Ishikawa (cell line): ENCODE data around the gene SH3GL1.

ENCODE experiments used
- CEBPB ChIP-seq: IDR thresholded peaks from 2 replicates; pipeline ENCODE4 v1.6.1; 2012
- CREB1 ChIP-seq: IDR thresholded peaks from 2 replicates; pipeline ENCODE4 v1.6.1; 2012; ENCODE audit warnings: low read depth
- EGR1 ChIP-seq: IDR thresholded peaks from 2 replicates; pipeline ENCODE4 v1.6.1; 2012
- EP300 ChIP-seq: IDR thresholded peaks from 2 replicates; pipeline ENCODE4 v1.6.1; 2012; ENCODE audit warnings: borderline replicate concordance
- FOXM1 ChIP-seq: IDR thresholded peaks from 2 replicates; pipeline ENCODE4 v1.6.1; 2012; ENCODE audit warnings: low read depth, borderline replicate concordance
- NFIC ChIP-seq: IDR thresholded peaks from 2 replicates; pipeline ENCODE4 v1.6.1; 2012
- RAD21 ChIP-seq: IDR thresholded peaks from 2 replicates; pipeline ENCODE4 v1.6.1; 2012; ENCODE audit warnings: low read depth
- REST ChIP-seq: IDR thresholded peaks from 2 replicates; pipeline ENCODE4 v1.6.1; 2012; ENCODE audit warnings: low read depth, mild to moderate bottlenecking
- TAF1 ChIP-seq: IDR thresholded peaks from 2 replicates; pipeline ENCODE4 v1.6.1; 2012; ENCODE audit warnings: low read depth, mild to moderate bottlenecking
- TCF12 ChIP-seq: IDR thresholded peaks from 2 replicates; pipeline ENCODE4 v1.6.1; 2012; ENCODE audit warnings: low read depth
- TEAD4 ChIP-seq: IDR thresholded peaks from 2 replicates; pipeline ENCODE4 v1.6.1; 2012
- USF1 ChIP-seq: IDR thresholded peaks from 2 replicates; pipeline ENCODE4 v1.6.1; 2012
- YY1 ChIP-seq: IDR thresholded peaks from 2 replicates; pipeline ENCODE4 v1.6.1; 2012; ENCODE audit warnings: low read depth
- ZBTB7A ChIP-seq: IDR thresholded peaks from 2 replicates; pipeline ENCODE4 v1.6.1; 2012; ENCODE audit warnings: low read depth
- TF ChIP-seq, protein P1 (sequence below): IDR thresholded peaks from 2 replicates; pipeline ENCODE4 v1.6.1; 2012

The SH3GL1 gene

DNA sequence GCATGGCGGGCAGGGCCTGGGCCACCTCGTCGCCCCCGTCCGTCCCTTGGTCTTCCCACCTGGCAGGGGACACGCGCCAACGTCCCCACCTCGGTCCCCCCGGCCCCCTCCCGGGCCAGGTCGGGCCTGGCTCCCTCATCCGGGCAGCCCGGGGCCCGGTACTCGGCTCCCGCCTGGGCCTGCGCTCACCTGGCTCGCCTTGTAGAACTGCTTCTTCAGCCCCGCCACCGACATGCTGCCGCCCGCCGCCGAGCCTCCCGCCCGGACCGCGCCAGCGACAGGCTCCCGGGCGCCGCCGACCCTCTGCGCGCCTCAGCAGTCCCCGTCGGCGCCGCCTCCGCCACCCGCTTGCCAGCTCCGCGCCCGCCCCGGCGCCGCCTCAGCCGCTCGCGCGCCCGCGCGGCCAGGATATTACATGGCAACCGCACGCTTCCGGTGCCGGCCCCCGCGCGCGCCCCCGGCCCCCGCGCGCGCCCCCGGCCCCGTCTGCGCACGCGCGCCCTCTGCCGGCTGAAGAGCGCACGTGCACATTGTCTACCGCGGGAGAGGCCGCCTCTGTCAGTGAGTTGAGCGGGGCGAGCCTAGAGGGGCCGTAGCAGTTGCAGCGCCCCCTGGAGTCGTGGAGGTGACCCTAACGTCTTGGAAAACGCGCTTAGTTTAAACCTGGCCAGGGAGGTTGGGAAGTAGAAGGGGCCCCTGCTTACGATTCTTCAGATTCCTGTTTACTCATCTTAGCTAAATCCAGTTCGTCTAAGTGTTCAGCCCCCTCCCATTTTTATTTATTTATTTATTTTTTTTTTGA lies at the start of gene SH3GL1:
TSS of gene SH3GL1 (minus strand) at position 413 of the 802 bp plus-strand sequence. CDS start at position 234, 179 bp downstream.
- peak; percentile 38; the same call in 1 of the 2 replicates for TF ChIP-seq TEAD4
- TF ChIP-seq RAD21: peak; percentile 61
- TF ChIP-seq EP300: peak; percentile 38; the same call in 1 of the 2 replicates
- TF ChIP-seq CREB1: no peak
- TF ChIP-seq CEBPB: no peak
- no peak; the same call in 1 of the 2 replicates for TF ChIP-seq YY1
- TF ChIP-seq USF1: peak; percentile 66
- no peak for TF ChIP-seq NFIC
- TF ChIP-seq TCF12: 0 out of 2 replicates have a peak, but pooled peaks have one; percentile 17
- TF ChIP-seq, protein P1, sequence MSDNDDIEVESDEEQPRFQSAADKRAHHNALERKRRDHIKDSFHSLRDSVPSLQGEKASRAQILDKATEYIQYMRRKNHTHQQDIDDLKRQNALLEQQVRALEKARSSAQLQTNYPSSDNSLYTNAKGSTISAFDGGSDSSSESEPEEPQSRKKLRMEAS: peak; percentile 83
- TF ChIP-seq TAF1: 0 out of 2 replicates have a peak, but pooled peaks have one; percentile 4

DNA sequence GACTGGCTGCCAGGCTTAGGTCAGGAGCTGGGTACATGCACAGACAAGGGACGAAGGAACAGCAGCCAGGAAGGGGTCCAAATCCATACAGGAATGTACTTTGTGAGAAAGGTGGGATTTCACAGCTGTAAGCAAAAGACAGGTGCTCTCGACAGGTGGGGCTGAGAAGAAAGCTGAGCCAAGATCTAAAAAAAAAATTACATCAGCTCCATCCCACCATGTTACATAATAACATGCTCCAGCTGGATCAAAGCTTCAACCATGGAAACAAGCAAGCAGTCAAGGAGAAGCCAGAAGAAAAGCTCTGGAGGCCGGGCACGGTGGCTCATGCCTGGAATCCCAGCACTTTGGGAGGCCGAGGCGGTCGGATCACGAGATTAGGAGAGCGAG lies 49.3 kb upstream of the SH3GL1 start:
- no peak for TF ChIP-seq FOXM1
- TF ChIP-seq ZBTB7A: no peak
- TF ChIP-seq CEBPB: no peak
- no peak for TF ChIP-seq EGR1
- TF ChIP-seq TEAD4: no peak
- no peak for TF ChIP-seq TAF1
- no peak for TF ChIP-seq YY1
- no peak for TF ChIP-seq USF1
- TF ChIP-seq CREB1: no peak
- no peak for TF ChIP-seq TCF12
- TF ChIP-seq NFIC: no peak
- TF ChIP-seq, protein P1: no peak
- TF ChIP-seq RAD21: no peak
- TF ChIP-seq REST: no peak
- no peak for TF ChIP-seq EP300

DNA sequence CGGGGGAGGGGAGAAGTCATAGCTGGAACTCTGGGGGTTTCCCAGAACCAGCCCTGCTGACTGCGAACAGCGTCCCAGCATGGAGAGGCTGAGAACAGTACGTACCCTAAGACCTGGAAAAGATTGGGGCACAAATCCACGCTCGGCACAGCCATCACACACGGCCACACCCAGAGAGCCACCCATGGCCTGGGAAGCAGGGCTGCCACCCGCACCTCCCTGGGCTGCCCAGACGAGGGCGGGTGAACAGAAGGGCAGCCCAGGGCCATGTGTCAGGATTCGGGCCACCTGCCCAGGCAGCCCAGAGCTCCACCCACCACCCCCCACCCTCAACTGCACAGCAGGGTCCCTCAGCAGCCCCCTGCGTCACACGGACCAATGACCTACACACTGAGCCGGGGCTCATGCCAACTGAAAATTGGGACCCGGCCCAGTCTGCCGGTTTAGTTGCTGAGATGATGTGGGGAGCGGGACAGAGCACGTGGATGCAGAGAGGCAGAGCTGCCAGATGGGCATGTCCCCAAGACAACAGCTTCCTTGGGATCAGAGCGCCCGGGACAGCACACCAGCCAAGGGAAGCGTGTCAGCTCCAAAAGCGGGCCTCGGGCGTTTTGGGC lies 48.8 kb upstream of the SH3GL1 start:
- TF ChIP-seq NFIC (no peak), EP300 (no peak), CREB1 (no peak)

- no peak for TF ChIP-seq CREB1
- no peak for TF ChIP-seq ZBTB7A
- TF ChIP-seq RAD21: no peak
- no peak for TF ChIP-seq FOXM1
- no peak for TF ChIP-seq EP300
- TF ChIP-seq TEAD4: no peak
- no peak for TF ChIP-seq YY1
- no peak for TF ChIP-seq EGR1
- no peak for TF ChIP-seq CEBPB
- TF ChIP-seq, protein P1: no peak
These were observed 48.0 kb upstream of the SH3GL1 start for GRCh38 chr19:4448147-4448985.

DNA sequence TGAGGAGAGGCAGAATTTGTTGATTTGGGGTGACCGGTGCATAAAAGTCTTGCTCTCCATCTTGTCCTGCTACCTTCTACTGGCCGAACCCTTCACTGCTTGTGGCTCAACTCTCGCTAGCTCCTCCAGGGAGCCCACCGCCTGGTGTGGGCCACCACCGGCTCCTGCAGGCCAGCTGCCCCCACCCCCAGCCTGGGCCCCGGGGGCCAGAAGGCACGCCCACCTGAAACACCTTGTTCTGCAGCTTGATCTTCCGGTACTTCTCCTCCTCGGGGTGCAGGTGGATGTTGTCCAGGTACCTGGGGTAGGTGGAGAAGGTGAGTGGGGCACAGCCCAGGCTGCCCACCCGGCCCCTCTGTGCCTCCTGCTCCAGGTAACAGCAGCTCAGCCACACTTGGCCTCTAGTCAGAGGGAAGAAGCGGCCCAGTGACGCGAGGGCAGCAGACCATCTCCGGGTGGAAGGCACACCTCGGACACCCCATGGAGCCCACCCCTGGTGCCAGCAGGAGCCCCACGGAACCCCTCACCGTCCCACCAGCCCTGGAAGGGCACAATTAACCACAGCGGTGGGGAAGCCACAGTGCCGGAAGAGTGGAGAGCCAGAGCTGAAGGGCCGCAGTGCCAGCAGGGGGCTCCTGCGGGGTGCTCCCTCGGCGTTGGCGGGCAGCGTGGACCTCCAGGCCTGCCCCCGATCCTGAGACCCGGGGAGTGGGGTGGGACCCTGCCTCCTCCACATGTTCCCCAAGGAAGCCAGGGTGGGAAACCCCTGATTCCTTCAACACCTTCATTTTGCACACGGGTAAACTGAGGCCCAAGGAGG lies 47.2 kb upstream of the SH3GL1 start:
- TF ChIP-seq USF1 (no peak), TEAD4 (no peak), CEBPB (no peak), TCF12 (no peak), ZBTB7A (no peak), REST (no peak)
- TF ChIP-seq, protein P1: no peak
